ENCODE results near the gene PDHB.

The PDHB gene

DNA sequence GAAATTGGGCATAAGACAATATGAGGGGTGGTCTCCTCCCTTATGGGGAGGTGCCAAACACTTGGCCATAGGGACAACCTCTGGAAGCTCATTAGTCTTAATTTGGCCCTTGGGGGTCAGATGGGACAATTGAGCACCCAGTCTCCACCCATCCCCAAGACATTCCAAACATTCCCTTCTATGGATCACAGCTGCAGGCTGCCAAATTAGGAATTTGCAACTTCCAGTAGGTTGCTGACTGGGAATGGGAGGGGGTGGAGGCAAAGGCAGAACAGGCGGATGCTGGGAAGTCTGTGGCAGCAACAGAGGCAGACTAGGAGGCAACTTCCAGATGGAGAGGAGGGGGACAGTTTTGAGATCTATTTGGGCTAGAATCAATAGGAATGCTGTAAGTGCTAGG lies 1.4 kb upstream of the PDHB start:
- DNase-seq: peak; percentile 29

DNA sequence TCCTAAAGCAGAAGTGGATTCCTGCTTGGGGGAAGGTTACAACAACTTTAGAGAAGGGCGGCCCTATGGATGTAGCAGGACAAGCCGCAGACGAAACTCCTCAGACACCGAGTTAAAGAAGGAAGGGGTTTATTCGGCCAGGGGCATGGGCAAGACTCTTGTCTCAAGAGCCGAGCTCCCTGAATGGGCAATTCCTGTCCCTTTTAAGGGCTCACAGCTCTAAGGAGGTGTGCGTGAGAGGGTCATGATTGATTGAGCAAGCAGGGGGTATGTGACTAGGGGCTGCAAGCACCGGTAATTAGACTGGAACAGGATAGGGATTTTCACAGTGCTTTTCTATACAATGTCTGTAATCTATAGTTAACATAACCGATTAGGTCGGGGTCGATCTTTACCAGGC lies 879 bp upstream of the PDHB start:
- DNase-seq: no peak

DNA sequence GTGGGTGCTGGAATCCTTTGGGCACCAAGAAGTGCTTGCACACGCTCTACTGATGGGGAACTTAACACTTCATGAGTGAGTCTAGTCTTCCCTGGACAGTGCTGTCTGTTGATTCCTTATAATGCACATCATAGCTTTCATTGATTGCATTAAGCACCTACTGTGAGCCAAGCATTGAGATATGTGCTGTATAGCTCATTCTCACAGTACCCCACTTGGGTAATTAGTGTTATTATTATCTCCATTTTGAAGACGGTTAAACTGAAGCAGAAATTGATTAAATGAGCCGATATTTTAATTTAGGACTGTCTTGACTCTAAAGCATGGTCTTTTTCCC lies 504 bp upstream of the PDHB start:
- DNase-seq: no peak

DNA sequence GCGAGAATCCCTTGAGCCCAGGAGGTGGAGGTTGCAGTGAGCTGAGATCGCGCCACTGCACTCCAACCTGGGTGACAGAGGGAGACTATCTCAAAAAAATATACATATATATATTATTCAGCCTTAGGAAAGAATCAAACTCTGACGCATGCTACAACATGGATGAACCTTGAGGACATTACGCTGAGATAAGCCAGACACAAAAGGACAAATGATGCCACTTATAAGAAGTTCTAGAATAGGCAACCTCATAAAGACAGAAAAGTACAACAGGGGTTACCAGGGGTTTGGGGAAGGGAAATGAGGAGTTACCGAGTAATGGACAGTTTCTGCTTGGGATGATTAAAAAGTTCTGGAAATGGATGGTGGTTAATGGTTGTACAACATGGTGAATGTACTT lies 727 bp downstream of the PDHB start:
- no peak for DNase-seq

DNA sequence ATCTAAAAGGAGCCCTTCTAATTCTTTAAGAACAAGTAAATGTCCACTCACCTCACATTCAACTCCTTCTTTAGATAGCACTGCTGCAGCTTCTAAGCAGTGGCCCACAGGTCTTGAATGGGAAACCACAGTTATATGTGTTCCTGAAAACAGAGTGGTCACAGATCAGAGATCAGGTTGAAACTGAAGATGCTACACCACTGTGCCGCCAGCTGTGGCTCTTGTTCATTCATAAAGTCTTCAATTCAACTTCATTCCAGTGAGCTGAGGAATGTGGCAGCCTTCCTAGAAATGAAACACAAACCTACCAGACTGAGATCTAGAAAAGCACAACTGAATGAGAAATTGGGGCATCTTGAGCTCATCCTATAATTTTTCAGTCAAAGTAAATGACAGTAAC lies 4.0 kb downstream of the PDHB start:
- DNase-seq: no peak

DNA sequence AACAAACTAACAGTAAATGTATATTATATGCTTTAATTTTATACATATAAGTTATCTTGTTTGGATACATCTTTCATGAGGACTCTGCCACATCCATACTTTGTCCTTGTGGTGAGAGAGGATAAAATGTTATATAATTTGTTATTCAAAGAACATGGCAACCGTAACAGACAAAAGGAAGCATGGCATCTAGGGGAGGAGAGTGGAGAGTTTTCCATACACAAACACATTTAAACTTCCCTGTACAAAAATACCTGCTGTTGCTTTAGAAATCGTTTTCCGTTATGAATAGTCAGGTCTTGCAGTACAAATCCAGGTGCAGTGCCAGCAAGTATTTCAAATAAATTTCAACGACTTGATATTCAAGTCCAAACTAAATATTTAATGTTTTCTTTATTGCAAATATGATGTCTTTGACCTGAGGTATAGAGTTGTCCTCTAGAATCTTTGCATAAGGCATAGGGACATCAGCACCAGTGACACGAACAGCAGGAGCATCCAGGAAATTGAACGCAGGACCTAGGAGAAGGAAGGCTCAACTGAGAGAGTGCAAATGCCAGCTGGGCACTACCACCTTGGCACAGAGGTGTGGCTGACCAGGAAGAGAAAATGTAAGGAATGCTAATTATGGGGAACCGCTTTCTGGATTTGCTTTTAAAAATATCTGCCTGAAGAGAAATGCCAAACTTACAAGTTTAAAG lies 5.8 kb downstream of the PDHB start:
- DNase-seq: no peak

DNA sequence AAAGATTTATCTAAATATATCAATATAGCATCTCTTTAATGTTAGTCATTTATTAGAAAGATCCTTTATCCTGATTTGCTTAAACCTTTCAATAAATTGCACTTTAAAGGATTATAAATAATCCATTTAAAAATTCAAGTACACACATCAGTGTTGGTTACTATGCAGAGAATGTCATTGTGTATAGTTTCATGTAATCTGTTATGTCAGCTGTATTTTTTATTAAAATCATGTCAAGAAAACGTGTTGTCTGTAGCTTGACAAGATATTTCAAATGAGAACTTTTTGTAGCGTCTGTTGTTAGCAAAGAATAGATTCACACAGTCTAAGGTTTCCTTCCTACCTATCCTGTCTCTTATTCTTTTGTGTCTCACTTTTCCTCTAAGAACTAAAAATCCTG lies 7.8 kb downstream of the PDHB start:
- DNase-seq: no peak

DNA sequence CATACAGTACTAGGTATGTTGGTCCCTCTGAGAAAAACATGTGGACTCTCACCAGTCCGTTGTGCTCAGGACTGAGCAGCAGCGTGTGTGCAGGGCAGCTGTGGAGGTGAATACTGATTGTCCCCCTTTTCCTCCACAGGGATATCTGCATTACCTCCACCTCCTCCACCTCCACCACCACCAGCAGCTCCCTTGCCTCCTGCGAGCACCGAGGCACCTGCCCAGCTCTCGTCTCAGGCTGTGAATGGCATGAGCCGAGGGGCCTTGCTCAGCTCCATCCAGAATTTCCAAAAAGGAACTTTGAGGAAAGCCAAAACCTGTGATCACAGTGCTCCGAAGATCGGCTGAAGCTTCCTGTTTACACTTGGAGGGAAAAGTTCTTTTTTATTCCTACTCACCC lies 9.0 kb downstream of the PDHB start:
- no peak for DNase-seq

DNA sequence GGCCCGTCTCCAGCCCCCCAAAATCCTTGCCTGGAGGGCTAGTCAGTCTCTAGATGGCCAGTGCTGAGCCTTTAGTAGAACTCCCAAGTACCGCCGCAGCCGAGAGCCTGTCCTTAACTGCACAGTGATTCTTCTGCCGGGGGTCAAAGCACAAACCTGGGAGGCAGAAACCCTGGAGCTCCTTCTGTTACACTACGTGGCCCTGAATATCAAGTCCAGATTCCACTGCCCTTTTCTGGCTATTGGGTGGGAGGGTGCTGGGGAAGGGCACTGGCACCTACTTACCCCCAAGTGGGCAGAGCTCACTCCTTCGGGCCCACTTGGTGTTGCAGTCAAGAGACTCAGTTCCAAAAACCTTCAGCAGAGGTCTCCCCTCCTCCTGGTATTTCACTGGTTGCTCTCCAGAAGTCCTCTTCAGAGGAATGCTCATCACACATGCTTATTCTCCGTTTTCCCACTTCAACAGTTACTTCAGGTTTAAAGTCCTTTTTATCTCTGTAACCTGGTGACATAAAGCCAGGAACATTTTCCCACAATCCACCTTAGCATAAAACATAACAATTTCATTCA lies 10.8 kb downstream of the PDHB start:
- DNase-seq: peak; percentile 36

DNA sequence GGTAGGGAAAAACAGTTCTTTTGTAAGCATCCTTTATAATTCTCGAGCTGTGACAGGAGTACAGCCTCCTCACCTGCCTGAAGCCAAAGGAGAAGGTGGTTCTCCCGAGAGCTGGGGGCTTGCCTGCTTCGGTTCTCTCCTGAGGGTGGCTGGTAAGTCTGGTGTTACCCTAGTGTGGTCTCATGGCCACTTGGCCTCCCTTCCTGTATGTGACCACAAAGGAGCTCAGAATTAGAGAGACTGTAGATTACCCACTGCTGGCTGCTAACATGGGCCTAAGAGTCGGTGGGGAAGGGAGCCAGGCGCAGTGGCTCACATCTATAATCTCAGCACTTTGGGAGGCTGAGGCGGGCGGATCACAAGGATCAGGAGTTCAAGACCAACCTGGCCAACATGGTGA lies 12.6 kb downstream of the PDHB start:
- no peak for DNase-seq

DNA sequence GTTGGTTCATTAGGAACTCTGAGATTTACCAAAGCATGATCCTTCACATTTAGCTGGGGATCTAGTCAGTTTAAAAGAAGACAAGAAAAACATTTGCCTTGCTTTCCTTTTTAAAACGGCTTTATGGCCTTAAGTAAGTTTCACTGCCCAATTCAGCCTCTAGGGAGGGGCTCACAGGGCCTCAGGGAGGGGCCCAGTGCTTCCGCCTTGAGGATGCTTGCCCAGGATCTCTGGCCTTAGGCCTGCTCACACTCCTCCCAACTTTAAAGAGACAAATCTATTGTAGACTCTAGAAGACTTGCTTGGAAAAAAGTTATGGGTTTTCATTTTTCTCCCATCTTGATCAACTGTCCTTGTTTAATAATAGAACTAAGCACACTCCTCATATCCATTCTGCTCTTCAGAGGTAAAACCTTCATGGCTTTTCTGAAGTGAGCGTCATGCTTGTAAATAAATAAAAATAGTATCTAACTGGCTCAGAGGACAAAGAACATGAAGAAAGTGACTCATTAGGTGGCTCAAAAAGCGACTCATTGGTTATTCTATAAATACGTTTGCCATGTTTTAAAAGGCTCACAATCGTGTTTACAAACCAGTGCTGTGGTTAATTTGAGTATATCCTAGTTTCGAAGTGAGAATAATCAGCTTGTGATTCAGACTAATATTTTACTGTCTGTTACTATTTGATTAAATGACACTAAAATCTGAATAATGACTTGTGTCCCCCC lies 13.7 kb downstream of the PDHB start:
- no peak for DNase-seq

DNA sequence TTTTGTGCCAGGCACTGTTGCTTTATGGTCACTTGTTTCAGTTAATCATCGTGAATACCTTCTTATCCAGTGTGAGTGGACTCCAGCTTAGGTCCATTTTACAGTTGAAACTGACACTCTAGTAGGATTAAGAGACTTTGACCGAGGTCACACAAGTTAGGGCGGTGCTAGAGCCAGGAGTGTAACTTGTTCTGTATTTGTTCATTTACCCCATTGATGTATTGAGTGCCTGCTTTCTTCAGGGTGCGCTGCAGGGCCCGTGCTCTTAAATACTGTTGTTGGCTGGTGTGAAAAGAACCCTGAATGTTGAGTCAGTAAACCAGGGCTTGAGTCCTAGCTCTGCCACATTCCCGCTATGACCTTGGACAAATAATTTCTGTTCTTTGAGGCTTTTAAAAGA lies 15.4 kb downstream of the PDHB start:
- DNase-seq: no peak

DNA sequence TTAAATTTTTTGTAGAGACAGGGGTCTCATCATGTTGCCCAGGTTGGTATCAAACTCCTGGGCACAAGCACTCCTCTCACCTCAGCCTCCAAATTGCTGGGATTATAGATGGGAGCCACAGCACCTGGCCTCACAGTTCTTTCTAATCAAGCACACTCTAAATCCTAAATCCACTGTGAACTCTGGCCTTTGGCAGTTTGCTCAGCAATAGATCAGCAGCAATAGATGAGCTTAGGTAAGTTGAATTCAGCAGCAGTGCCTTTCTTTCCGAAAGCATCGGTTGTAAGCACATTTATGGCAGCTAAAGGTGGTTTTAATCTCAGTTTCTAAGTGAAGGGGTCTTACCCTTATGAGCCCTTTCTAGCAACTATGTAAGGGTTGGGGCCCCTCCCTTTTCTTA lies 16.6 kb downstream of the PDHB start:
- DNase-seq: no peak

DNA sequence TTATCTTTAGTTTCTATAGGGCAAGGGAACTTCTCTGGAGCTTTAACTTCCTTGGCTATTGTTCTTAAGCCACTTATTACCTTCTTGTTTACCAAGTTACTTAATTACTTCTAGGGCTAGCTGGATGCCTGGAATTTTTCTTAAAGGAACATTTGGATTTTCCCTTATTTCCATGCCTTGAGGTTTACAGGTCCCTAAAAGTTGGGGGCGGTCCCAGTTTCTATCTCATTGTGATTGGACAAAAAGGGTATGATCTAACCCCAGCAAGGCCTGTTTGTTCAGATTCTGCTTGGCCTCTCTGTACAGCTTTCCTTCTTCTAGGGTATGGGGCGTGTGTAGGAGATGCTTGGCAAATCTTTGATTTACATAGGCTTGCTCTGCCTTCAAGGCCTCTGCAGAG lies 17.4 kb downstream of the PDHB start:
- no peak for DNase-seq

DNA sequence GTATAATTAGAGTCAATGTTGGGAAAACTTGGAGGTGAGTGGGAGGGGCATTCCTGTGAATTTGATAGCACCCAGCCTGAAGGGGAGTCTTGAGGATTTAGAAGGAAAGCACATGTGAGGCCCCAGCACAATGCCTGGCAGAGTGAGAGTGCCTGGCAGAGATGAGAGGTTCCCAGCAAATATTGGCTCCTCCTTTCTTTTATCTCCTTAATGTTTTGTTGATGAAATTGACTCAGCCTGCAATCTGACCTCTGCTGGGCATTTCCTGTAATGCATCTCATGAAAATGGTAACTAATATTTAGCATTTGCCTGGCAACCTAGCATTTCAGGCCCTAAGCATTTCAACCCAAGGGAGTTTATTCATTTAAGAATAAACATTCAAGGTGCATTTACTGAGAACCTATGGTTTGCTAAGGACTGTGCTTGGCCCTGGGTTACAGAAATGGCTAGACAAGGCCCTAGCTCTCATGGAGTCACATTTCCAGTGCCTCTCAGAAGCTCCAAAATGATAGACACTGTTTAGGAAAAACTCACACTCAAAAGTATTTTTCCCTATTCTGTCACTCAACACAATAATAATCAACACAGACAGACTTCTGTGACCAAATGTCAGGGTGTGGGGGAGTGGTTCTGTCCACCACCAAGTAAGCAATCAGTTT lies 19.0 kb downstream of the PDHB start:
- peak; percentile 86 for DNase-seq

DNA sequence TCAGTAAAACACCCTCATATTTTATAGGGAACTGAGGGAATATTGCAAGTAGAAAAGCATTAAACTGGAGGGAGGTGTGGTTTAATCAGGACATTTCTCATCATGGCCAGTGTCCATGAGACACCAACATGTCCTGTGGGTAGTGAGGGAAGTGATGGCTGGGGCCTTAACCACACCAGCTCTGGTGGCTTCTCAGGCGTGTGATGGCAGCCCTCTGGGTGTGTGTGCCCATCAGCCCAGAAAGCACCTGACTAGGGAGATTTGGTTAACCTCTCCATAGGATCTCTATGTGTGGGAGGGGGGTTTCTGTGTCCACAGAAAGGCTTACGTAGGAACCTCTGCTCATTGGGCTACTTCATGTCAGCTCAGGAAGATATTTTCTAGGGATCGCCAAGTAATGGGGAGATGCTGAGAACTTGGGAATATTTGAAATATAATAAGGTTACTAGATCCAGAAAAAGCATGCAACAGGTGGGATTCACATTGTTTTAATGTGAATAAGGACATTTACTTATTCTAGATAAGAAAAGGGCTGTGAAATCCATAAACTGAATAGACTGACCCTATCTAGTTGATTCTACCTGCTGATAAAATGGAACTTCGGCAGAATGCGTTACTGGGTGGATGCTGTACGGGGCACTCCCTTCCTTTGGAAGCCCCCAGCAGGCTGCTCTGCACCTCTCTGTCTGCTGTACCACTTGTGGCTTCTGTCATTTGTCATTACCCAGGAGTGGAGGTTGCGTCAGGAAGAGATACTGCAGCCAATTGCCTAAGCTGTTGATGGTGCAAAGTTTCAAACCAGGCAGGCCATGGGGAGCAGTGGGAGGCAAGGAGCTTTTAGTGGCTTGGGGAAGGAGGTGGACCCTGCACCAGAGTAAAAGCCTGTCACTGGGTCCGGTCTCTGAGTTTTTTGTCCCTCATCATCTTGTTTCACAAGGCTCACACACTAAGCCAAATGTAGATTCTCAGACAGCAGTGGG lies 21.5 kb downstream of the PDHB start:
- DNase-seq: no peak

DNA sequence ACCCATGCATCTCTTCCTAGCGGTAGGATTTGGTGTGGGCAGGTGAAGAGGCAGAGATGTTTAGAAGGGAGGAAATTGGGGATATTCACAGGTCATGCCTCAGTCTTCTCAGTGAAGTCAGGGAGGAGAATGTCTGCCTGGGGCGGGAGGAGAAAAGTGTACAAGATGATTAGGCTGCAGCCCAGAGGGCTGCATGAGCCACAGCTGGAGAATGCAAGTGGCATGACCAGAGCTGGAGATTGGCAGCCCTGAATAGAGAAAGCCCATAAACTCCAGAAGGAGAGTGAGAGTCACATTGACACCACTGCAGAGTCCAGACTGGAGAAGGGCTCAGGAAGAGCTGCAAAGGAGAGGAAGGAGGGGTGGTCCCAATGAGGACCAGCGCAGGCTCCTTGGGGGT lies 22.6 kb downstream of the PDHB start:
- DNase-seq: no peak

DNA sequence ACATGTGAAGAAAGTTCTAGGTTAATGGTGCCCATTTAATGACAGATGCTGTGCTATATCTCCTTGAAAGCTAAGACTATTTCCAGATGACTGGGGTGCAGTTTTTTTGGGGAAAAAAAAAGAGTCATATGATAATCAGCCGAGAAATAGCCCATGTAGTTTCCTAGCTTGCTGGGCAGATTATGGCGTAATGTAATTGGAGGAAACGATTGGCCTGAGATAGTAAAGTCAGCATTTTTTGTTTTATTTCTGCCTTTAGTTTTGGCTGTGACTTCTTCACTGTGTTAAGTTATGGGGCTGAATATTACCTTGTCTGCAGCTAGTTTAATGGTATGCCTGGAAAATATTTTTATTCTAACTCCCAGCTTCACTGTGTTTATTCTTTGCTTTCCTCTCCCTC lies 24.0 kb downstream of the PDHB start:
- no peak for DNase-seq

DNA sequence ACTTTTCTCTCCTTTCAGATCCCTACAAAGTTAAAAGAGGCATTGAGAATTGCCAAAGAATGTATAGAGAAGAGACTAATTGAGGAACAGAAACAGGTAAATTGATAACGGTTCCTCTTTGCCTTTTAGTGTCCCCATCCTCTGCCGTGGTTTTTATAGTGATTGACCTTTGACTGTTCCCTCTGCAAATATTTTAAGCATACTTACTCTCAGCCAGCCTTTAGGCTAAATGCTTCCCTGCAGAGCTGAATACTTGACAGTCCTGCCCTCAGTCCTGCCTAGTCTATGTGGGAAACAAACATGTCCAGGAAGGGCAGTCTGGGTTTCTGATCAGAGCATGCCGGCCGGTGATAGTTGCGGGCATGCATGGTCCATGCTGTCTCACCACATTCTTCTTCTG lies 24.7 kb downstream of the PDHB start:
- no peak for DNase-seq

DNA sequence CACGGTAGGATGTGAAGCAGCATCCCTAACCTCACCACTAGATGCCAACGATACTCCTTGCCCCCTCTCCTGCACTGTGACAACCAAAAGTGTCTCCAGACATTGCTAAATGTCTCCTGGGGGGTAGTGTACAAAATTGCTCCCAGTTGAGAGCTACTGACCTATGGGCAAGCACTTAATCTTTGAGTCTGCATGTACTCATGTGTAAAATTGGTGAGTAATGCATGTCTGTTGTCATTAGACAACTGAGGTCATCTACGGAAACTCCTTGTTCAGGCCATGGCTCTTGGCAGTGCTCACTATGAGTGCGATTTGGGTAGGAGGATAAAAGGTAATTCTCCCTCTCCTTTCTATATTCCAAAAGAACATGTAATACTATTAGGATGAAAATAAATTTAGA lies 29.2 kb downstream of the PDHB start:
- DNase-seq: peak; percentile 89

DNA sequence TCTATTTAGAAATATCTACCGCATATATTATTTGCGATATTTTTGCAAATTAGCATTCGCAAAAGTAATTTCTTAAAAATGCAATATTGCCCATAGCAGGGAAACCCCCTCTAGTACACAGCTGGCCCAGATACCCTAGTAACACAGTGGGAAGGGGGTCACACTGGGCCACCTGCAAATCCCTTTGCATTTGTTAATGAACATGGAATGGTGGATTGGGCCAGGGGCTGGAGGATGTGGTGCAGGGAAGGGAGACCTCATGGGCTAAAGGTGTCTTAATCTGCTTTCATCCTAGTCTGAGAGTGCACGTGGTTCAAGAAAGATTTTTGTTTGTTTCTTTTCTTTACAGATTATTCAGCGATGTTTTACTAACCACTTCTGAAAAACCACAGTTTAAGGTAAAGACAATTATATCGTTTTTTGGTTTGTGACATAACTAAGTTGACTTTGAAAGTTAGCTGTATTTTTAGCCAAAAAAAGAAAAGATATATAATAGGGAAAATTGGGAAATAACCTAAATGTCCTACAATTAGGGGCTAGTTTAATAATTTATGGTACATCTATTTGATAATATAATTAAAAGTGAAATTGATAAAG lies 30.0 kb downstream of the PDHB start:
- no peak for DNase-seq

DNA sequence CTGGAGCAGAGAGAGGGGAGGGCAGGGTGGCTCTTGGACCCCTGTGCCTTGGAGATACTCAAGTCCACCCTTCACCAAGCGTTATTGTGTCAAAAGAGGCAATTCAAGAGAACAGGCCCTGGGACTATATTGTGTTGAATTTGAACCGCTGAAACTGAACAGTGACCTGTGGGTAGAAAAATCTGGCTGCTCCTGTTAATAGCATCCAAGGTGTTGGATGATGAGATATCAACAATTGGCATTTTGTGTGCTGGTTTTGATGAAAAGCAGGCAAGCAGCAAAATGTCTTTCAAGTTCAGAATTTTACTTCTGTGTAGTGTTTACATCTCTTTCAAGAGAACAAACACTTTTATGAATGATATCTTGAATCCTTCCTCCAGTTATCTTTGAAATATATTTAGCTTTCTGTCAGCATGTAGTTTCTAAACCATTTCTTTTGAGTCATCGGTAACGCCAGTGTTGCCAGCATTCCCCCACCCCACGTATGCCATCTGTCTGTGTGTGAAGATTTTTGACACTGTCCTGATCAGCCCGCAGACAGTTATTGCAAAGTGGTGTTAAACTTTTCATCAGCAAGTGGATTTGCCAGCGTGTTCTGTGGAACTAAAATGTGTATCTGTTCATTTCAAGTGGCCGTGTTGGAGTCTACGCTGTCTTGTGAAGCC lies 34.8 kb downstream of the PDHB start:
- DNase-seq: no peak

Data from eye (tissue), 1 donor.